Measurements from ENCODE around the gene CPED1.
"Not testable (repeated sequence)": the region's sequence is repeated elsewhere in the genome, so short reads cannot be mapped to it uniquely, and the experiment has no call there.

CPED1 gene

DNA sequence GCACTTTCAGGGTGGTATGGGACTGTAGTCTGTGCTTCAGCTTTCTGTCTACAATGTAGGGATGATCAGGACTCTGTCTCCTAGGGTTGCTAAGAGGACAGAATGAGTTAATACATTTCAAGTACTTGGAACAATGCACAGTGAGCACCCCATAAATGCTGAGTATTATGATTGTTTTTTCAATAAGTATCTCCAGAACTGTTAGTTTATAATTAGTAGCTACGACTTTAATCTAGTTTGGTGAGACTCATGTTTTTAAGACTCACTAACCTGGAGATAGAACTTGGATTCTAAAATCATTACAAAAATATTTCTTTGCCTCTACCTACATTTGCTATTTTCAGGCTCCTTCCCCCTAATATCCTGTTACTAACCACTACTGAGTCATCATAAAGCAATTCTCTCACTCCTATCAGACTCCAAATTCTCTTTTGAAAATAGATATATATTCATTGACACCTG, 95.3 kb downstream of the CPED1 start:
- DNase-seq: no peak

DNA sequence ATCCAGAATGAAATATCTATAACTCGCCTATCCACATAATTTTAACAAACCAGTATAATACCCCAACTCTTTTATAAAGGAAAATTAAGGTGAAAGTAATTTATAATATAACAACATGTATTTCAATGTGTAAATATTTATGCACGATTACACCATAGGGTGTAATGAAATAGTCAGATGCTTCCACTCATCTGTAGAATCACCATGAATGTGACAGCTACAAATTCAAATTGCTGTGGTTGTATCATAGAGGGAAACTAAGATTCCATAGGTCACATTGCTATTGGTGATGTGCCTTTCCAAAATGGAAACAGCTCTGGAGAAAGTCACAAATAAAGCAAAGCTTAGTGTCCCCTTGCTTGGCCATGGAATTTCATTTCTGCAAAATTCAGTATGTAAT, 95.7 kb downstream of the CPED1 start:
- no peak for DNase-seq

DNA sequence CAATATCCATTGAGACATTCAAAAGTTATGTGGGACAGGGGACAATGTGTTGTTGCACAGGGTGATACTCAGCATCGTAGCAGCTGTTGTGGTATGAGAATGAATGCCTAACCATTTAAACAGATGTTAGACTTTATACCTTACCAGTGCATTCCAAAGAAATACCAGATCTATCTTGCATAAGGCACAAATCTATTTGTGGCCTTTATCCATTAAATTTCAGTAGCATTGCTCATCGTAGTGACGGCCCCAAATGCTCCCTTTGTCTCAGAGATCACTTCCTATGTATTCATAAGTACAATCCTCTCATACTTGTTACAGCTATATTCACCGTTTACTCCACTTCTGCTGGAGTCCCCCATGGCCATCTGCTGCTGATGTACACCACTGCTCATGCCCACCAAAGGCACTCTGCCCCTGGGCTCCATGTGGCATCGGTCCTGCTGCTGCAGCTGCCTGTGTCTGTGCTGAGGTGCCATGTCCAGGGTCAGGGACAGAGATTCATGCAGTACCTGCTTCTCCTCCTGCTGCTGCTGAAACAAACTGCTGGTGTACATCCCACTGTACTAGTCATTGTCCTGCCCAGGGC, 96.3 kb downstream of the CPED1 start:
- no peak for DNase-seq

- DNase-seq: no peak
Observed at GRCh38 chr7:121085922-121086321, 97.4 kb downstream of the CPED1 start.

- no peak for DNase-seq
Observed at GRCh38 chr7:121088870-121089269, 100.4 kb downstream of the CPED1 start.

GRCh38 chr7:121094829-121095228, 106.3 kb downstream of the CPED1 start:
- DNase-seq: no peak

GRCh38 chr7:121097577-121097976, 109.1 kb downstream of the CPED1 start:
- DNase-seq: no peak

GRCh38 chr7:121099572-121099971, 111.1 kb downstream of the CPED1 start:
- no peak for DNase-seq

DNA sequence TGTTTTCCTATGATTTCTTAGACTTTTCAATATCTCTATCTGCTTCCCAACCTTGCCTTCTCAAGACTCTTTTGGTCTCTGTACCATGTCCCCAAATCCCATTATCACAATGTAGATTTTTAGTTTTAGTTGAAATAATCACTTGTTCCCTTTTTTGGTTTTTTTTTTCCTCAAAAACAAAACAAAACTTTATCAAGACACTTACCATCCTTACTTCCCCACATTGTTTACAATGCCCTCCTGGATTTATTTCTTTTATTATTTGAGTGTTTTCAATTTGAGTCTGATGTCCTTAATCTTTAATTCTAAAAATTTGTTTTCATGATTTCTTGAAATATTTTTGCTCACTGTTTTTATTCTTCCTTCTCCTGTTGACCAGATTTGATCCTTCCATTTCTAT, 112.6 kb downstream of the CPED1 start:
- no peak for DNase-seq

DNA sequence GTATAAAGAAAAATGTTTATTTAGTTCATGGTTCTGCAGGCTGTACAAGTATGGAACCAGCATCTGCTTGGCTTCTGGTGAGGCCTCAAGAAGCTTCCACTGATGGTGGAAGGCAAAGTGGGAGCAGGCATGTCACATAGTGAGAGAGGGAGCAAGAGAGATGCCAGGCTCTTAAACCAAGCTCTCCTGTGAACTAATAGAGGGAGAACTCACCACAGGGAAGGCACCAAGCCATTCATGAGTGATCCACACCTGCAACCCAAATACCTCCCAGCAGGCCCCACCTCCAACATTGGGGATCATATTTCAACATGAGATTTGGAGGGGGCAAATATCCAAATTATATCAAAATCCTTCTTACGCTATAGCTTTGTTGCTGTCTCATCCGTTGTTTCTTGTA, 113.1 kb downstream of the CPED1 start:
- no peak for DNase-seq

DNA sequence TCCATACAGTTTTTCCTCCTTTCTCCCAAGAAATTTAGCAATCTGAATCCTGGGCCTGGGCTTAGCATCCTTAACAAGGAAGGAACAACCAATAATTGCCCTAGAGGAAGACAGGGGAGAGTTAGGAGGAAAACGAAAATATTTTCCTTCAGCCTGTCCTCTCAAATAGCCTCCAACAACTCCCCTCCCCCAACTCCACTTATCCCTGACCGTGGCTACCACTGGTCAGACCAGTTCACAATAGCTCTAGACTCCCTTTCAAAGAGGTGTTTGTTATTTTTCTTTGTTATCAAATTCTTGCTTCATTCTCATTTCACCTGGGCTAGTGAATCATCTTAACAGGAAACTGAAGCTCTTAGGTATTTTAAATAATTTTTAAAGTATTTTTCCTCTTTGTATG, 114.1 kb downstream of the CPED1 start:
- DNase-seq: no peak

DNA sequence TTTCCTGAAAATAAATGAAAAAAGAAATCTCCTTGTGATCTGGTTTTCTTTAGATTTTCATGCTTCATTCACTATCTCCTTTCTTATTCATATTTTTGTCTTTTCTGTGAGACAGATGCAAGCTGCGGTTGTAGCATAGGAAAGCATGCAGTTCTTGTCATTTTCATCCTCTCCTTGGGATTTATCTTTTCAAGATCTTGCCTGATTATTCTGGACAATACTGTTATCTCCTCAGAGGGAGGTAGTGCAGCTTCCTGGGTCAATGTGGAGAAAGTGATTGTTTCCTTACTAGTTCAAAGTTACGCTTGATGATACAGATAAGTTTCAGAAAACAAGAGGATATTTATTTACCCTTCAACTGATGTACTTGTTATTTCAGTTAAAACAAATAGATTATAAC, 114.6 kb downstream of the CPED1 start:
- no peak for DNase-seq

GRCh38 chr7:121103579-121103978, 115.1 kb downstream of the CPED1 start:
- DNase-seq: no peak

GRCh38 chr7:121105262-121105661, 116.8 kb downstream of the CPED1 start:
- DNase-seq: no peak

DNA sequence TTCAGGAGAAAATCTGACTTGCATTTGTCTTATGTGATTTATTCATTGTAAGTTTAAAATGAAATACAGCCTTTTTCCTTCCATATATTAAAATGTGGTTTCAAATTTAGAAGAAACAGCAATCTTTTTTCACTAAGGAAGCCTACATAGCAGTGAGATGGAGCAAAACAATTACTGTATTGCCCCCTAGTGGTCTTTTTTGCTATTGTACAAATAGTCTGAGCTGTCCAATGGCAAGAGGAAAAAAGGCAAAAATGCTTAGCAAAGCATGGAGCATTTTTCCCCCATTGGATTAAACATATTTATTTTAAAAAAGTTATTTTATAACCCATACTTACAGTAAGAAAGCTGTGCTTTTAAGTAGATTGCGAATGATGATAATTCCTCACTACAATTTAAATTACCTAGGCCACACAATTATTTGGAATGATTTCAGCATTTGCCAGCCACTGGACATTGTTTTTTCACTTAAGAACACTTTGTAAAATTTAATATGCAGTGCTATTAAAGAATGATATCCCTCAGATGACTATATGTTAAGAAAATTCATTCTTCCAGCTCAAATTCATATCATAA, 119.5 kb downstream of the CPED1 start:
- no peak for DNase-seq

DNA sequence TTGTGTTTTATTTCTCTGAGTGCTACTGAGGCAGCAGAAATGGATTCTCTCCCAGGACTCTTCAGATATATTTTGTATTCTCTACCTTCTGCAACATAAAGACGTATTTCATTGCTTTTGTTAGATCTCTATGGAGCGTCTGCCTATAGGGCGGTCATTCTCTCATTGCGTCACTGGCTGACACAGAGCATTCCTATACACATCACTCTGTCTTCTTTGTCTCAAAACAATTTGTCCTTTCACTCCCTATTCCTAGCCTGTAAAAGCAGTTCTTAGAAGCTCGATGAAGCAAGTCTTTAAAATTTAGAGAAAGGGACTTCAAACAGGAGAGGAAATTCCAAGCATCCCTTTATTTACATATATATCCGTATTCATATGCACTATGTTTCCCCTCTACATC, 120.6 kb downstream of the CPED1 start:
- no peak for DNase-seq

- DNase-seq: no peak
Observed at GRCh38 chr7:121113288-121113687, 124.8 kb downstream of the CPED1 start.

DNA sequence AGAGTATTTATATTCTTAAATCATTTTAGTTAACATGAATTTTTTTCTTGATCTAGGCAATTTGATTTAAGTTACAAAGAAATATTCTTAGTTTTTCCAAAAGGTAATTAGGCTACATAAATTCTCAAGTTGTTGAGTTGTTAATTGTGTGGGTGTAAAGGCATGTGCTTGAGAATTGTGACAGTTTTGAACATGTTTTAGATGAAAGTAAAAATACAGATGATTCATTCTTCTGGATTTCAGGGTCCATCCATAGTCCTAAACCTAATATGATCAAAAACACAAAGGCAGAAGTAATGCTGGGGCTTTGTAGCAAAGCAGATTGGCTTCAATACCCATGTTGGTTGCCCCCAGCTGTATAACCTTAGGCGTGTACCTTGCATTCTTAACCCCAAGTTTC, 127.9 kb downstream of the CPED1 start:
- DNase-seq: no peak

- no peak for DNase-seq
Observed at GRCh38 chr7:121119047-121119446, 130.5 kb downstream of the CPED1 start.

- no peak for DNase-seq
Observed at GRCh38 chr7:121123032-121123431, 134.5 kb downstream of the CPED1 start.

- DNase-seq: not testable (repeated sequence)
Observed at GRCh38 chr7:121125454-121125853, 136.9 kb downstream of the CPED1 start.

- no peak for DNase-seq
Observed at GRCh38 chr7:121126201-121126600, 137.7 kb downstream of the CPED1 start.

DNA sequence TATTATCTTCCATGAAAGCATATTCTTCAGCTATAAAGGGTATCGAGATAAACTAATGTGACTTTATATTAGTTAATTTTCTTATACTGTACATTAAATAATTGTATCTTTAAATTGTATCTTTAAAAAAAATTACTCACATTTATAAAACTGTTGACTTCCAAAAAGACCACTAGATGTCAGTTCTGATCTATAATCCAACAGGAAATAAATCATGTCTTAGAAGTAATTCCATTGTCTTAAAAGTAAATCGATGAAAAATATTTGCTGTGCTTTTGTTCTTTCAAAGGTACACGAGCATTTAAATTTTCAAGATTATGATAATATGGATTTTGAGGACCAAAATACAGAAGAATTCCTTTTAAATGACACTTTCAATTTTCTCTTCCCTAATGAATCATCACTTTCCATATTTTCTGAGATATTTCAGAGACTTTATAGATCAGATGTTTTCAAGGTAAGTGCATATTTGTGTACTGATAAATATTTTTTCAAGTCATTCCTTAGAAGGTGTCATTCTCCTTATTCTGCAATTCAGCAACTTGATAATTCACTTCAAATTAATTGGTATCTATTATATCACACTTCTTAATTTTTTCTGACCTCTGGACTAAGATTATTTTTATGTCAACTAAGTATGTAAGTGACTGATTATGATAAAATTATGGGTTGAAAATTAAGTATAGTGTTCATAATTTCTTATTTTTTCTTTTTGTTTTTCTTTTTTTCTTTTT, 138.5 kb downstream of the CPED1 start:
- no peak for DNase-seq

Data from nucleus accumbens (tissue), 56 donors.